Testis (tissue), 3 donors: ENCODE data around the gene ZNF296. TPM values are rescaled to one million over a fixed set of nuclear protein-coding genes. Genes with fewer than 3 reads are reported as not detected.

Experiments used
- DNase-seq: peaks from one replicate; pipeline ENCODE4 v3.0.0-alpha.2; 2019
- H3K27ac ChIP-seq, 2 donors: fragments of 200-600 bp; sonication (generic); one replicate each; pipeline ENCODE4 v1.5.1; 2019
- H3K27me3 ChIP-seq: fragments of 200-600 bp; sonication (generic); one replicate; pipeline ENCODE4 v1.5.1; 2019
- H3K36me3 ChIP-seq: fragments of 200-600 bp; sonication (generic); one replicate; pipeline ENCODE4 v1.5.1; 2017; ENCODE audit warnings: low read depth; ENCODE audit errors: missing control alignments
- H3K4me1 ChIP-seq: fragments of 200-600 bp; sonication (generic); one replicate; pipeline ENCODE4 v1.5.1; 2019
- H3K4me3 ChIP-seq, 2 donors: fragments of 200-600 bp; sonication (generic); one replicate each; pipeline ENCODE4 v1.5.1; 2017 to 2019
- H3K9me3 ChIP-seq: fragments of 200-600 bp; sonication (generic); one replicate; pipeline ENCODE4 v1.5.1; 2017
- CTCF ChIP-seq, 3 experiments: fragments of 450-650 bp in 2 of 3; fragments of 200-600 bp in 1 of 3; sonication (generic) in 1 of 3; IDR thresholded peaks; one replicate each; pipeline ENCODE4 v1.5.1; 2016 to 2019; ENCODE audit warnings: antibody characterized with exemption in 3 of 3, mild to moderate bottlenecking in 2 of 3, moderate library complexity in 1 of 3
- POLR2A ChIP-seq: fragments of 450-650 bp; IDR thresholded peaks from one replicate; pipeline ENCODE4 v1.6.1; 2017; ENCODE audit warnings: antibody characterized with exemption, mild to moderate bottlenecking, moderate library complexity
- WGBS, 2 donors: methylation state at CpG; one replicate each; pipeline ENCODE4 v1.1.5; 2018; 5-methylcytosine and 5-hydroxymethylcytosine counted together
- intact Hi-C: fragments of 100-400 bp; cut with DNase I; formaldehyde crosslinking; loops from one replicate; pipeline ENCODE4 v1.15.1; 2023; ENCODE audit warnings: low total_unique reads
- polyA plus RNA-seq: library from polyadenylated mRNA; stranded (reverse); fragments of 350-450 nt; fragmentation: Illumina TruSeq; extraction: RNeasy Lipid Tissue Mini Kit (QIAGEN cat#74804); gene quantifications from one replicate; pipeline ENCODE4 v1.2.3, GENCODE V29; 2014; ENCODE audit warnings: low read depth, low replicate concordance; ENCODE audit not compliant: insufficient read depth
- total RNA-seq, 2 donors: library from RNA; depleted of rRNA; stranded (reverse); fragments of >200 nt; gene quantifications; one replicate each; pipeline ENCODE4 v1.2.3, GENCODE V29; 2016

Gene ZNF296
- total and polyA plus RNA-seq, 3 donors from 2014 or later: 3.0 to 6.7 (median 5.8) TPM

DNA sequence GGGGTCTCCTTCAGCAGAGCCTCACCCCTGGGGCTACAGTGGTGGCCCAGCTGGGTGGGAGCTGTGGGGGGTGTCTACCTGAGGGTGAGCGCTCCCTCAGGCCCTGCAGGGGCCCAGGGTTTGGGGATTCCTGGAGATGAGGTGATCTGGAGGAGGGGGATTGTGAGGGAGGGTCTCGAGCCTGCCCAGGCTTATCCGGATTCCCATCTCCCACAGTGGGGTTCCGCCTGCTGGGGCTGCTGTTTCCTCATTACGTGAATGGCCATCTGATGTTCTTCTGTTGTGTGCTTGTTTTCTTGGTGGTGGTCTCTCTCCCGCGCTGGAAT, 21.1 kb upstream of the ZNF296 start:
- Histone ChIP-seq H3K4me3 (no peak overlapping the region), H3K27ac (no peak overlapping the region), H3K9me3 (no peaks in the 10 kb centered on the region), H3K27me3 (no peaks in the 10 kb centered on the region), H3K36me3 (no peaks in the 10 kb centered on the region), H3K4me1 (peaks cover 81% of the 10 kb centered on the region)
- WGBS, 2 donors: 83 to 90% methylated on average over 3 to 7 of the region's 7 CpGs
- no peak for DNase-seq
- no peak for TF ChIP-seq CTCF (IDR thresholded peaks at IDR 0.05)
- no peak for TF ChIP-seq POLR2A
- intact Hi-C loops: no loop called here

DNA sequence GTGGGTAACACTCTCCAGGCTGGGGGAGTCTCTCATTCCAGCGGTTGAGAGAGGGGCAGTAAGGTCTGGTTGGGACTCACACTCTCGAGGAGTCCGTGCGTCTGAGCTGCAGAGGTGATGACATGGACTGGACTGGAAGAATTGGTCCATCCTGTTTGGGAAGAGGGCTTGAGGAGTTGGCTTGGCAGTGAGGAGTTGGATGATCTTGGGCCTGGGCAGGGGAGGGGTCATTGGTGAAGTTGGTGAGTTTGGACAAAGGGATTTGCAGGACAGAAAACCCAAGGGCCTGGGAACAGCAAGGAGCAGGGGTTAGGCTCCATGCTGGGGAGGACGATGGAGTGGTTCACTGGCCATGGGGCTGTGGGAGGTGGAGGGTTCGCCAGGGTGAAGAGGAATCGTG, 20.4 kb upstream of the ZNF296 start:
- H3K4me1 ChIP-seq: peaks cover 74% of the 10 kb centered on the region
- H3K27ac ChIP-seq: no peak overlapping the region
- no peaks in the 10 kb centered on the region for H3K27me3 ChIP-seq
- no peaks in the 10 kb centered on the region for H3K9me3 ChIP-seq
- intact Hi-C loops: no loop called here
- 85 to 86% methylated on average over 7 of the region's 7 CpGs for WGBS, 2 donors
- no peak for DNase-seq
- TF ChIP-seq CTCF (IDR thresholded peaks at IDR 0.05): no peak
- no peak for TF ChIP-seq POLR2A
- H3K4me3 ChIP-seq: no peak overlapping the region
- H3K36me3 ChIP-seq: no peaks in the 10 kb centered on the region

DNA sequence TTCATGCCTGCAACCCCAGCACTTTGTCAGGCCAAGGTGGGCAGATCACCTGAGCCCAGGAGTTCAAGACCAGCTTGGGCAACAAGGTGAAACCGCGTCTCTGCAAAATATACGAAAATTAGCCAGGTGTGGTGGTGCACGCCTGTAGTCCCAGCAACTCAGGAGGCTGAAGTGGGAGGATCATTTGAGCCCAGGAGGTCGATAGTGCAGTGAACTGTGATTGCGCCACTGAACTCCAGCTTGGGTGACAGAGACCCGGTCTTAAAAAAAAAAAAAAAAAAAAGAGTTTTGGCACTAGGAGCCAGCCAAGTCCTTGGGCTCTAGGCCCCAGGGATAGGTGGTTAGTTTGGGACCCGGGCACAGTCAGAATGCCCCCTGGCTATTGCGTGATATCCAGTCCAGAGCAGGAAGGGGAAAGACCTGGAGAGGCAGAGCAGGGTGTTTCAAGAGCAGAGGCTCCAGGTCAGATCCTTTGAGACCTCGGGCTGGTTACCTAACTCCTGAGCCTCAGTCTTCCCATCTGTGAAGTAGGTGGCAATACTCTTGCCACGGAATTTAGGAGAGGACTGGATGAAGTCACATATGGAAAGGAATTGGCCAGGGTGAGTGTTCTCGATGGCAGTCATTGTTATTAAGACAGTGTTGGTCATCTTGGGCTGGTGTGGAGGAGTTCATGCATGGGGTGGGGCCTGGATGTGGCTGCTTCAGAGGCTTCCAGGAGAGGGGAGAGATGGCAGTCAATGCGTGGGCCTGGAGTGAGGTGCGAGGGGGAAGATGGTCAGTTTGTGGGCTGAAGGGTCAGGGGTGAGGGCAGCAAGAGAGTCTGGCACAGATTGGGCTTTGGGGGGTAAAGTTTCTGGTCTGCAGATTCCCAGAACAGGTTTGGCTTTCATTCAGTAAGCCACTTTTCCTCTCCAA, 19.5 kb upstream of the ZNF296 start:
- Histone ChIP-seq H3K4me3 (no peak overlapping the region), H3K27ac (no peak overlapping the region), H3K9me3 (no peaks in the 10 kb centered on the region), H3K4me1 (peaks cover 69% of the 10 kb centered on the region), H3K36me3 (no peaks in the 10 kb centered on the region), H3K27me3 (no peaks in the 10 kb centered on the region)
- WGBS, 2 donors: 88 to 89% methylated on average over 14 of the region's 14 CpGs
- no peak for DNase-seq
- TF ChIP-seq CTCF (IDR thresholded peaks at IDR 0.05) (no peak), POLR2A (no peak)
- intact Hi-C loops: no loop called here

DNA sequence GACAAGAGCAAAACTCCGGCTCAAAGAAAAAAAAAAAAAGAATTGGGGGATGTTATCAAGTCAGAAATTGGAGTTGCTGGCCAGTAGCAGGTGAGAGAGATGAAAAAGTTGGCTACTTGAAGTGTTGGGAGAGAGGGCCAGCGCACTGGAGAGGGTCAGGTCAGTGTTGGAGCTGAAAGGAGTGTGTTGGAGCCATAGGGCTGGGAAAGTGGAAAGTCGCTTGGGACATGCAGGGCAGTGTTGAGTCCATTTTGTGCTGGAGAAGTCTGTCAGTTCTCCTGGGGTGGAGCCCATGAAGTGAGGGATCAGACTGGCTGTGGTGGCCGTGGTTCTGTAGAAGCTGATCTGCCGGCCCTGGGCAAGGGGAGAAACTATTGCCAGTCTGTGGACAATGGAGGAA, 18.4 kb upstream of the ZNF296 start:
- no peak for DNase-seq
- no peaks in the 10 kb centered on the region for H3K27me3 ChIP-seq
- no peaks in the 10 kb centered on the region for H3K36me3 ChIP-seq
- H3K27ac ChIP-seq: no peak overlapping the region
- H3K9me3 ChIP-seq: no peaks in the 10 kb centered on the region
- no peak overlapping the region for H3K4me3 ChIP-seq
- 72 to 75% methylated on average over 5 of the region's 5 CpGs for WGBS, 2 donors
- intact Hi-C loops: no loop called here
- peaks cover 64% of the 10 kb centered on the region for H3K4me1 ChIP-seq
- TF ChIP-seq POLR2A (no peak), CTCF (IDR thresholded peaks at IDR 0.05) (no peak)

GRCh38 chr19:45094137-45094536, 17.9 kb upstream of the ZNF296 start:
- peak overlapping the region in 1 of 2 donors; percentile 98 for H3K4me3 ChIP-seq
- H3K36me3 ChIP-seq: no peaks in the 10 kb centered on the region
- intact Hi-C loops: no loop called here
- TF ChIP-seq POLR2A (no peak), CTCF (IDR thresholded peaks at IDR 0.05) (no peak)
- no peaks in the 10 kb centered on the region for H3K9me3 ChIP-seq
- H3K27ac ChIP-seq: peak overlapping the region in 1 of 2 donors; percentile 87
- H3K4me1 ChIP-seq: peaks cover 58% of the 10 kb centered on the region
- no peaks in the 10 kb centered on the region for H3K27me3 ChIP-seq
- WGBS, 2 donors: 45 to 69% methylated on average over 9 of the region's 9 CpGs
- DNase-seq: no peak
